ENCODE measurements around the gene HCFC2.
"Not testable (repeated sequence)": the region's sequence is repeated elsewhere in the genome, so short reads cannot be mapped to it uniquely, and the experiment has no call there.

Gene HCFC2

DNA sequence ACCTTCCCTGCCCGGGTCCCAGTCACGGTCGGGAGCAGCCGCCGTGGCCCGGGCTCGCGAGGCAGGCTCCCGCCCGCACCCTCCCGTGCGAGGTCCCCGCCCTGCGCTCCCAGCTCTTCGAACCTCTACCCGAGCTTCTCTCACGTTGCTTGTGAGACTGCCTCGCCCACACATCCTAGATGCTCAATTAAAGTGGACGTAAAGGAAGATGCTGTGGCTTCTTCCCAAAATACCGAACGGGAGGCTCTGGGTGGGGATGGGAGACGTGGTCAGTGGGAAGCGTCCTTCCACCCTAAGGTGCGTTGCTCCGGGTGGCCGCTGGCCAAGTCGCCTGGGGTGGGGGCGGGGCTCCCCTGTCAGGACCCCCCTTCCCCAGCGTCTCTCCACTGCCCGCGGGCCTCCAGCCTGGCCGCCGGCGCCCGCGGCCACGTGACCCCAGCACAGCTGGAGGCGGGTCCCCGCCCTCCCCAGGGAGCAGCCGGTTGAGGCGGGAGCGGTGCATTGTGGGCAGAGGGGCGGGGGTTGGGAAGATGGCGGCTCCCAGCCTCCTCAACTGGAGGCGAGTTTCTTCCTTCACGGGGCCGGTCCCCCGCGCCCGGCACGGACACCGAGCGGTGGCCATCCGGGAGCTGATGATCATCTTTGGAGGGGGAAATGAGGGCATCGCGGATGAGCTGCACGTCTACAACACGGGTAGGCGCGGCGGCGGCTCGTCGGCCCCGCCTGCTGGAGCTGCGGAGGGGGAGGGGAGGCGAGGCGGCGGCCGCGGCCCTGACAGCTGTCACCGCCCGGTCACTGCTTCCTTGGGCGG, at the start of gene HCFC2:
HCFC2 (plus strand) TSS at position 501 of the 811 bp plus-strand sequence; CDS start at position 531, 30 bp downstream.
- peak; percentile 30 to 94 (median 88) for DNase-seq

DNA sequence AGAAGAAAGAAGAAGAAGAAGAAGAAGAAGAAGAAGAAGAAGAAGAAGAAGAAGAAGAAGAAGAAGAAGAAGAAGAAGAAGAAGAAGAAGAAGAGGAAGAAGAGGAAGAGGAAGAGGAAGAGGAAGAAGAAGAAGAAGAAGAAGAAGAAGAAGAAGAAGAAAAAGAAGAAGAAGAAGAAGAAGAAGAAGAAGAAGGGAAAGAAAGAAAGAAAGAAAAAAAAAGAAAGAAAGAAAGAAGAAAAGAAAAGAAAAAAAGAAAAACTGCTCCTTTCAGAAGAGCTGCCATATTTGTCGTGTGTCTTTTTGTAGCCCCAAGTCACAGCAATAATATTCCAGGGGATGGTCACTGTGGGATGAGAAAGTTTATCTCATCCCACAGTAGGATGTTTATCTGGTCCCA, 42.5 kb upstream of the HCFC2 start:
- not testable (repeated sequence) for DNase-seq

DNA sequence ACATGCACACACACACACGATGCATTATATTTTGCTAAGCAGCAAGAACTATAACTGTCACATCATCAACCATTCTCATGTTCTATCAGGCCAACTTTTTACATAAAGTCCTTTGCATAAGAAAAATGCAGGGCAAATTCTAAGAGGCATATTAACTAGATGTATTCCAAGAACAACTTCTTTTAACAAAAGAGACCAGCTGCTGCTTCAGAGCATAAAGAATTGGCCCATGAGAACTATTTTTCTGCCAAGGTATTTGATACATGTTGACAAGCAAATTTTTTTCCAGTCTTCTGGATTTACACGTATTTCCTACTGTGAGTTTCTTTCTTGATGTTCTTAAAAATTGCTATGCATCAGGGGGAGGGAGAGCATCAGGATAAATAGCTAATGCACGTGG, 41.5 kb upstream of the HCFC2 start:
- no peak for DNase-seq

DNA sequence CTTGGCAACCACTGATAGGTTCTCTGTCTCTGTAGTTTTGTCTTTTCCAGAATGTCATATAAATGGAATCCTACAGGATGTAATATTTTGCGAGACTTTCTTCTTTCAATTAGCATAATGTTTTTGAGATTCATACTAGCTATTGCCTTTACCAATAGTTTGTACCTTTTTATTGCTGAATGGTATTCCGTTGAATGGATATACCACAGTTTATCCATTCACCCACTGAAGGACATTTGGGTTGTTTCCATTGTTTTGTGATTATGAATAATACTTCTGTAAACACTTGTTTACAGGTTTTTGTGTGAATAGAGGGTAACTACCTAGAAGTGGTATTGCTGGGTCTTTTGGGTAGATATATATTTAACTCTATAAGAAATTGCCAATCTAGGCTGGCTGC, 40.6 kb upstream of the HCFC2 start:
- DNase-seq: no peak

DNA sequence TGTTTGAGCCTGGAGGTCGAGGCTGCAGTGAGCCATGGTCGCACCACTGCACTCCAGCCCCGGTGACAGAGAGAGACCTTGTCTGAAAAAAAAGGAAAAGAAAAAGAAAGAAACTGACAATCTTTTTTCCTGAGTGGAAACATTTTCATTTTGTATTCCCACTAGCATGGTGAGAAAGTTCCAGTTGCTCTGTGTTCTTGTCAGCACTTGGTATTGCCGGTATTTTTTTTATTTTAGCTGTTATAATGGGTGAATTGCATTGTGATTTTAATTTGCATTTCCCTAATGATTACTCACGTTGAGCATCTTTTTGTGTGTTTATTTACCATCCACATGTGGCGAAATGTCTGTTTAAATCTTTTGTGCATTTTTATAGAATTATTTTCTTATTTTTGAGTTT, 40.0 kb upstream of the HCFC2 start:
- no peak for DNase-seq

DNA sequence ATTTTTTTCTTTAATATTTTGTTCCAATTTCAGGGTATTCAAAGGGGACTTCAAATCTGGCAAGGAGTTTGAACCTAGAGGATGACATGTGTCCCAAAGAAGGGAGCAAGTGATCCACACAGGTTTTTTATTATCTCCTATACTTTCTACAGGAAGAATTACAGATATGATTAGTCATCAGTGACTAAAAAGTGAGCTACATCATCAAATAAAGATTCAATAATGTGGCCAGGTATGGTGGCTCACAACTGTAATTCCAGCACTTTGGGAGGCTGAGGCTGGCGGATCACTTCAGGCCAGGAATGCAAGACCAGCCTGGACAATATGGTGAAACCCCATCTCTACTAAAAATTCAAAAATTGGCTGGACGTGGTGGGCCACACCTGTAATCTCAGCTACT, 38.6 kb upstream of the HCFC2 start:
- no peak for DNase-seq

DNA sequence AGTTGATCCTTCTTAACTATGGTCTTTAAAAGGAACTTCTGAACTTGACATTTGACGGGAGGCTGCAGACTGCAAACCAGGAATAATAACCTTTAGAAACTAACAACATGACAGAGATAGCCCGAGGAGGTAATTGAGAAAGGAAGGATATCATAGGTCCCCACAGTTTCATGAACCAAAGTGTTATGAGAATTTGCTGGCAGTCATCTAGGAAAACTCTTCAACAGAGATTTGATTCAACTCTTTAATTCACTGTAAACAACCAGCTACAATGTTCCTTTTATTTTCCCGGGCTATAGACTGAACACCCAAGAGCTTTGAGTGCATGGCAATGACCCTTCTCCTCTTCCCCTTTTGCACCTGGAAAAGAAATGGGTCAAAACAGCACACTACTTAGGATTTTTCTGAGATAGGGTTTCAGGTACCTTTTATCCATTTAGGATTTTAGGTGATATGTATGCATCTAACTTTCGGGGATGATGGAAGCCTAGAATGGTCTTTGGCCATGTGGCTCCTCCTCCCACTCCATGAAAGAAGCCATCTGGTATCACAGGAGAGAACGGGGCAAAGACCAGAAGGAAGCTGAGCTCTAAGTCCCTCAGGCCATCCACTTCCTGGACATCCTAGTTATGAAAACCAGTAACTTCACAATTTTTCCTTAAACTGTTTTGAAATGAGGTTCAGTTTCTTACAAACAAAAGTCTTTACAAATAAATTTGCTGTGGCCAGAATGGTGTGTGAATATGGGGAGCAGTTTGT, 37.3 kb upstream of the HCFC2 start:
- no peak for DNase-seq

DNA sequence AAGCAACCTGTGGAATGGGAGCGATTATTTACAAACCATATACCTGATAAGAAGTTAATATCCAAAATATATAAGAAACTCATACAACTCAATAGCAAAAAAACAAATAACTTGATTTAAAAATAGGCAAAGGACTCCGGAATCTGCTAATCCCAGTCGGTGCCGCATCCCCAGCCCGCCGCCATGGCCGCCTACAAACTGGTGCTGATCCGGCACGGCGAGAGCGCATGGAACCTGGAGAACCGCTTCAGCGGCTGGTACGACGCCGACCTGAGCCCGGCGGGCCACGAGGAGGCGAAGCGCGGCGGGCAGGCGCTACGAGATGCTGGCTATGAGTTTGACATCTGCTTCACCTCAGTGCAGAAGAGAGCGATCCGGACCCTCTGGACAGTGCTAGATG, 33.7 kb upstream of the HCFC2 start:
- not testable (repeated sequence) for DNase-seq

DNA sequence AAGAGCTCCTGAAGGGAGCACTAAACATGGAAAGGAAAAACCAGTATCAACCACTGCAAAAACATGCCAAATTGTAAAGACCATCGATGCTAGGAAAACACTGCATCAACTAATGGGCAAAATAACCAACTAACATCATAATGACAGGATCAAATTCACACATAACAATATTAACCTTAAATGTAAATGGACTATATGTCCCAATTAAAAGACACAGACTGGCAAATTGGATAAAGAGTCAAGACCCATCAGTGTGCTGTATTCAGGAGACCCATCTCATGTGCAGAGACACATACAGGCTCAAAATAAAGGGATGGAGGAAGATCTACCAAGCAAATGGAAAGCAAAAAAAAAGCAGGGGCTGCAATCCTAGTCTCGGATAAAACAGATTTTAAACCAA, 28.2 kb upstream of the HCFC2 start:
- not testable (repeated sequence) for DNase-seq

DNA sequence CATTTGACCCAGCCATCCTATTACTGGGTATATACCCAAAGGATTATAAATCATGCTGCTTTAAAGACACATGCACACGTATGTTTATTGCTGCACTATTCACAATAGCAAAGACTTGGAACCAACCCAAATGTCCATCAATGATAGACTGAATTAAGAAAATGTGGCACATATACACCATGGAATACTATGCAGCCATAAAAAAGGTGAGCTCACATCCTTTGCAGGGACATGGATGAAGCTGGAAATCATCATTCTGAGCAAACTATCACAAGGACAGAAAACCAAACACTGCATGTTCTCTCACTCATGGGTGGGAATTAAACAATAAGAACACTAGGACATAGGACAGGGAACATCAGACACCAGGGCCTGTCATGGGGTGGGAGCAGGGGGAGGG, 24.6 kb upstream of the HCFC2 start:
- not testable (repeated sequence) for DNase-seq

DNA sequence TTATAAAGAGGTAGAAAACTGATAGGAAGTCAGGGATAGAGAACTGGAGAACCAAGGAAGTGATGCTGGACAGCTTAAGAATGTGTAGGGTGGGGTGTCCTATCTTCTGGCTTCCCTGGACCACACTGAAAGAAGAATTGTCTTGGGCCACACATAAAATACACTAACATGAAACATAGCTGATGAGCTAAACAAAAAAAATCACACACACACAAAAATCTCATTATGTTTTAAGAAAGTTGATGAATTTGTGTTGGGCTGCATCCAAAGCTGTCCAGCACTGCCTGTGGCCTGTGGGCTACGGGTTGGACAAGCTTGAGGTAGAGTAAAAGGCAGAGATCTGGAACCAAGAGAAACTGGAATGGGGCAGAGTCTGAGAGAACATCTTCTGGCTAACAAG, 21.8 kb upstream of the HCFC2 start:
- DNase-seq: no peak

DNA sequence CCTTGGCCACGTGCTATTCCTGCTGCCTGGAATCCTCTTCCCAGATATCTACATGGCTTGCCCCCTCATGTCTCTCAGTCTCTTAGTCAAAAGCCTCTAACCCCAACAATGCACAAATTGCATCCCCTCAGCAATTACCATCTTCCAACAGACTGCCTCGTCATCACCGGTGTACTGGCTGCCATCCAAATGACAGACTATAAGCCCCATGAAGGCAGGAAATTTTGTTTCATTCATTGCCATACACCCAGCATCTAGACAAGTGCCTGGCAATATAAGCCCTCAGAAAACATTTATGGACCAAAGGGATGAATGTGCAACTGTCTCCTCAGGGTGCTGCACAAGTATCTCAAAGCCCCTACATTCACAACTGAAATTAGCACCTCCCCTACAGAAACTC, 20.2 kb upstream of the HCFC2 start:
- no peak for DNase-seq

DNA sequence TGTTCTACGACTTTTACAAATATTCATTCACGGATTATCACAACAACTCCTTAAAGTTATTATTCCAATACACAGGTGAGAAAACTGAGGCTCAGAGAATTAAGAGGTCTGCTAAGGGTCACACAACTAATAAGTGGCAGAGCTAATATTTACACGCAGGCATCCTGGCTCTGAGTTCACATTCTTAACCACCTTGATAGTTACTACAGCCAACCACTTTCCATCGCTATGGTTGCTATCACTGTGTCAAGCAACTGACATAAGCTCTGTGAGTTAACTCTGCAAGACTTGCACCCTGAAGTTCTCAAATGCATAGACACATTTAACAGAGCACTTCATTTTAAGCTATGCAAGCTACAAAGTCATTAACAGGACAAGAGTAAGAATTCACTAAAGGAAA, 18.0 kb upstream of the HCFC2 start:
- DNase-seq: no peak

DNA sequence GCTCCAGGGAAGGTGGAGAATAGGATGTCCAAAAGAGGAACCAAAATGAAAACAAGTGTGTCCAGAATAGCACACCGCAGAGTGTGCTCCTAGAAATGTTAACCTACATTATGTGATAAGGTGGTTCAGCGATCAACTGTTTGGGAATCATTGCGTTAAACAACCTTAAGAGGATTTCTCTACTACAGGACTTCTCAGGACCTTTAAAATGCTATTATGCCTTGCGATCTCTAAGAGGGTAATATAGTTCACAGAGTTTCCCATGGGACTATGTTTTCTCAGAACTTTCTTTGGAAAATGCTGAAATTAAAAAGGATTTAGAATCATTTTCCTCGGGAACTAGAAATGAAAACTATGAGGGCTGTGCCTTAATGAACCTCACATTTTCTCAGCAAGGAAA, 16.2 kb upstream of the HCFC2 start:
- DNase-seq: no peak

DNA sequence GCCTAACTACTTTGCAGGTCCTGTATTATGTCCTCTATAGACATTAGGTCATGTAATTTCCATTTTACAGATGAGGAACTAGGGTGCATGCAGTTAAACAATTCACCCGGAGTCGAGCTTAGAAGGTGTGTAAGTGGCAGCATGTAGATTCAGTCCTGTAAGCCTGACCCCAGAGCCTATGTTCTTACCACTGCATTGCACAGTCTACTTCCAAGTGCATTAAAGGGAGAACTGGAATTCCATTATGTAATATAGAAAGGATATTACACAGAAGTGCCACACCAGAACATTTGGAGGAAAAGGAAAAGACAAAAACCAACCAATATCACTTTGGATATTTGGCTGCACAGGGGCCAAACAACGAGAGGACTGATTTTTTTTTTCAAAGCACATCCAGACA, 15.5 kb upstream of the HCFC2 start:
- DNase-seq: no peak

DNA sequence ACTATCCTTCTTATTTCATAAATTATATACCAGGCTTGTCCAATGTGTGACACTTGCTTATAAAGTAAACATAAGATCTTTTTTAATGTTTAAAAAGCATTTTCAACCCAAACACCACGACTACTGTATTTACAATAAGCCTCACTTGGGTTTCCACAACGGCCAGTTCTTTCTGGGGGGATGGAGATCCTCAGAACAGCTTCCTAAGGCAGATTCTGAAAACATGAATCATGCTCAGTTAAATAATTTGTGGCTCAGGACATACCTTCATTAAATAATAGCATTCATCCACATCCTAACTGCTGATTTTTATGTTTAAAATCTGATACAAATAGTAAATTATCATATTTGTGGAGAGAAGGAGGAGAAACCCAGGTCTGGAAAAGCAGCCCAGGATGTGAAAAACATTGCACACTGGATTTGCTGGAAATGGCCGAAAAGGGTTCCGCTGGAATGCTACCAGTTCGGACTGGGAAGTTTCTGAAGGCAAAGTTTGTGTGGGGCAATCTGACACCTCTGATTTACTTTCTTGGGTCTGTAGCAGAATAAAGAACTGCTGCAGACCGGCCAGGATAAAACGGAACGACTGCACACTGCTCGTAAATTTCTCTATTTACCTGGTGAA, 14.9 kb upstream of the HCFC2 start:
- no peak for DNase-seq

DNA sequence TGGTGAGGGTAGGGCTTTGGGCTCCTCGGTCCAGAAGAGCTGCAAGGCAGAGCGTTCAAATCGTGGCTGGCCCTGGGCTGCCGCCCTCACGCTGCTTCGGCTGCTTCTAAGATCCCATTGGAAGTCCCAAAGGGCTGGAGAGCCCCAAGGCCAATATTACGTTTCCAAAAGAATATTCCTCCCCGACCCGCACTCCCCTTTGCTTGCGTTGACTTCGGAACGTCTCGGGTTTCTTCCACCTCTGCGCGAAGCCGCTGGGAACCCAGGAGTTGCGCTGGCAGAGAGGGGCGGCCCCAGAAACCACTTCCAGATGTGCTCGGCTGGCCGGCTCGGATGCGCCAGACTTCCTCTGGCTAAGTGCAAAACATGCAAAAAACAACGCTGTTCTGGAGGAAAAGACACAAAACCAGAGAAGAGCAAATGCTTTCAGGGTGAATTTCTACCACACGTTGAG, 14.4 kb upstream of the HCFC2 start, which contains the start of gene GLT8D2:
GLT8D2 (minus strand) TSS at position 285 of the 454 bp plus-strand sequence. CDS start 30,539 bp downstream, outside the sequence.
- DNase-seq: peak in 1 of 56 donors; percentile 2

DNA sequence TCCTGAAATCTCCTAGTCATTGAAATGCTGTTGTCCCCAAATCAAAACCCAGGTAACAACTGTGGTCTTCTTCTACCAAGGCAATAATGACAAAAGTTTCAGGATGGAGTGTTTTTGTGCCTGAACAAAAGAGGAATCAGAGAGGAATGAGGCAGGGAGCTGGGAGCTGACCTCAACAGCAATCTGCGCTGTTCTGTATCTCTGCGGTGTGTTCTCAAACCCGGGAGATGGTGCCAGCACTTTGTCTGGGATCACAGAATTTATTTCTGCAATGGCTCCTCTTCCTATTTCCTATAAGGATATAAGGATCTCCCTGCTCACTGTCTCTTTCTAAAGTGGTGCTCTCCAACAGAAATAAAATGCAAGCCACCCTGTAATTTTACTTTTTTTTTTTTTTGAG, 13.9 kb upstream of the HCFC2 start:
- no peak for DNase-seq

DNA sequence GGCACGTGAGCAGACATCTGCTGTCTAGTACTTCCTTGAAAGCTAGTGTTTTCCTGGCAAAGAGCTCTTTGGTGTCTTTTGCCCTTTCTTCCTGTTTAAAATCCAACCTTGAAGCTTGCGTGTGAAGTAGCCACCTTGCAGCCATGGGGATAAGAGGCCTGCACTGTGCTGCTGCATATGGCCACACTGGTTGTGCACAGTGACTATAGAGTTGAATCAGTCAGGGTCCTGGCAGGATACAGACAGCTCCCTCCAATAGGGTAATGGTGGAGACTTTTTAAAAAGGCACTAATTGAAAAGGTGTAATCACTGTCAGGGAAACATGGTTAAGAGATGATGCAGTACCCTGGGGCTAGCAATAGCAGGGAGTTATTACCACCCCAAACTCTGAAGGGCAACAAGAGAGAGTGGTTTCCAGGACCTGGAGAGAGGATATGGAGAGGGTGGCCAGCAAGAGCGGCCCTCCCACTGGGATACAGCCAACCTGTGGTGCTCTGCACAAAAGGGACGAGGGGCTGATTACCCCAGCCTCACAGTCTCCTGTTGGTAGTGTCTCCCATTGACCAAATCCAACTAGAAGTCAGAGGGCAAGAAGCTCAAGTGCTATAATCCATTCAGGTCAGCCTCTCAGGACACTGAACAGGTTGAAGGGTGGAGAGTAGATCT, 9.5 kb upstream of the HCFC2 start:
- no peak for DNase-seq

DNA sequence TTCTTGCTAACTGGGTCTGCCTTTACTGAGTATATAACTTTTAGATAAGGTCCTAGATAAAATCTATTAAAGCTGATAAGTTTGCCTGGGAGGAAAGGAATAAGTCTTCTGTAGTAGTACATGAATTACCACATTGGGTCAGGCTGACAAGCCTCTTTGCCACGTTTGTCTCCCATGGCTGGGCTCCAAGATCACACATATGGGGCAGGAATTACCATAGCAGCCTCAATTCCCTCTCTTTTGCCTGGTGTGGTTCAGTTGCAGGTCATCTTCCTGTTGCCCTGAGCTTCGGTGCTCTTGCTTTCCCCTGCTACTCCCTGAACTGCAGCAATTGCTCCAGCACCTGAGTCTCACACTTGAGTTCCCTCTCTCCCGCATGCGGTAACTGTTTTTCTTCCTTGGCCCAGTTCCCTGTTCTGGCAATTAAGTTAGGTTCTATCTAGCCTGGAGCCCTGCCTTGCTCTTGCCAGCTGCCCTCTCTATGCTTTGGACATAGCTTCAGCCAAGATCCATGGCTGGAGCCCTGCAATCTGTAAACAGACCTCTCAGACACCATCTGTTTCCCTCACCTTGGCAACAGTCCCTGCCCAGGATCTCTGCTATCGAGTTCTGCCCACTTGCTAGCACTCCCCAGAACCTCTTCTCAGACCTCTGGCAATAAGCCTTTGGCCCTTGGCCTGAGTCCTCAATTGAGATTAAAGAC, 8.5 kb upstream of the HCFC2 start:
- peak in 2 of 56 donors; percentile 4 to 15 for DNase-seq

DNA sequence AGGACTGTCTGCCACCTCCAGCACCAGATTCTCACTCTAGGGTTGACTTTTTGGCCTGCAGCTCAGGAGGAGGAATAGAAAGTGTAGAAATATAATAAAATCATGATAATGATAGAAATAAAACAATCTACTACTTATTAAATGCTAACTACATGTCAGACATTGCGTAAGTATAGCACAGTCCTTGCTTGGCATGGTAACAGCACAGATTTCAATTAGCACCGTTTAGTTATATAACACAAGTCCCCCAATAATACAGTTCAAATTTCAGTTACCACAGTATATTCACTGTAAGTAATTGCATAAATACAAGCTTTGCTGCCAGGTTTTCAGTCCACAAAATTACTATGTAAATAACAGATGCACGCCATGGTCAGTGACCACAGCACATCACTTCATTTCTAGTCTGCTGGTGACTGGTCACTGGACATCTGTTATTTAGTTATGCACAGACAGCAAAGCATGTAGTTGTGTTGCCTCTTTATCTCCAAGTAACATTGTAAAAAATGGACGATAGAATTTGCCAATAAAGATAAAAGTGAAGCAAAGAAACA, 7.8 kb upstream of the HCFC2 start:
- DNase-seq: no peak

Measured in nucleus accumbens (tissue), 56 donors.